GM19455 (cell line): ENCODE results near the gene IQCH.

Experiments
- ATAC-seq: cut with Tn5 transposase; IDR thresholded peaks from one replicate; pipeline ENCODE4 v1.9.1; 2021; ENCODE audit not compliant: unreplicated experiment

Gene IQCH

GRCh38 chr15:67386947-67387346, 132.4 kb downstream of the IQCH start:
- ATAC-seq, result no peak

GRCh38 chr15:67389975-67390374, 135.4 kb downstream of the IQCH start:
- no peak for ATAC-seq

GRCh38 chr15:67394873-67395639, 140.5 kb downstream of the IQCH start:
- no peak for ATAC-seq

GRCh38 chr15:67396114-67396513, 141.5 kb downstream of the IQCH start:
- ATAC-seq, result no peak

GRCh38 chr15:67397139-67397538, 142.6 kb downstream of the IQCH start:
- ATAC-seq, result no peak

GRCh38 chr15:67399925-67400324, 145.3 kb downstream of the IQCH start:
- ATAC-seq, result no peak

GRCh38 chr15:67400890-67401289, 146.3 kb downstream of the IQCH start:
- ATAC-seq, result no peak

GRCh38 chr15:67401336-67401735, 146.8 kb downstream of the IQCH start:
- no peak for ATAC-seq

GRCh38 chr15:67403428-67404154, 149.0 kb downstream of the IQCH start:
- no peak for ATAC-seq

- ATAC-seq, result no peak
Measured at GRCh38 chr15:67405208-67406191, 150.9 kb downstream of the IQCH start.

GRCh38 chr15:67406257-67406861, 151.8 kb downstream of the IQCH start:
- no peak for ATAC-seq

- ATAC-seq, result no peak
Measured at GRCh38 chr15:67407786-67408185, 153.2 kb downstream of the IQCH start.

- ATAC-seq, result no peak
Measured at GRCh38 chr15:67409175-67409574, 154.6 kb downstream of the IQCH start.

- no peak for ATAC-seq
Measured at GRCh38 chr15:67411486-67411885, 156.9 kb downstream of the IQCH start.

- ATAC-seq, result no peak
Measured at GRCh38 chr15:67413770-67414390, 159.3 kb downstream of the IQCH start.

- ATAC-seq, result no peak
Measured at GRCh38 chr15:67415181-67415580, 160.6 kb downstream of the IQCH start.

- ATAC-seq, result no peak
Measured at GRCh38 chr15:67416891-67417290, 162.3 kb downstream of the IQCH start.

- no peak for ATAC-seq
Measured at GRCh38 chr15:67419705-67420104, 165.1 kb downstream of the IQCH start.

- ATAC-seq, result no peak
Measured at GRCh38 chr15:67420137-67420536, 165.6 kb downstream of the IQCH start.

GRCh38 chr15:67421105-67421504, 166.5 kb downstream of the IQCH start:
- no peak for ATAC-seq
